Neuron (in vitro differentiated cells): ENCODE results near the gene CCNB2.
"Not testable (repeated sequence)": the region's sequence is repeated elsewhere in the genome, so short reads cannot be mapped to it uniquely, and the experiment has no call there.

Experiments
- H2AFZ ChIP-seq: one replicate; pipeline ENCODE4 v1.6.1; 2013; ENCODE audit warnings: low read depth, mild to moderate bottlenecking, inconsistent platforms, low read length, moderate library complexity
- H3K27me3 ChIP-seq: one replicate; pipeline ENCODE4 v1.6.1; 2013; ENCODE audit warnings: low read length; ENCODE audit not compliant: insufficient read depth
- H3K36me3 ChIP-seq: one replicate; pipeline ENCODE4 v1.6.1; 2013; ENCODE audit warnings: low read length; ENCODE audit not compliant: insufficient read depth
- H3K4me1 ChIP-seq: one replicate; pipeline ENCODE4 v1.6.1; 2013; ENCODE audit warnings: low read length; ENCODE audit not compliant: insufficient read depth
- H3K4me3 ChIP-seq: 2 replicates; pipeline ENCODE4 v1.5.1; 2013; ENCODE audit warnings: mild to moderate bottlenecking, low read length, moderate library complexity
- H3K9me3 ChIP-seq: one replicate; pipeline ENCODE4 v1.6.1; 2013; ENCODE audit warnings: low read length

Gene CCNB2

GRCh38 chr15:59140422-59141226 is 35.7 kb downstream of the CCNB2 start:
- no peaks in the 10 kb centered on the region for H3K27me3 ChIP-seq
- H3K36me3 ChIP-seq = peaks cover 48% of the 10 kb centered on the region
- no peaks in the 10 kb centered on the region for H3K4me1 ChIP-seq
- H2AFZ ChIP-seq = no peak overlapping the region
- no peaks in the 10 kb centered on the region for H3K9me3 ChIP-seq
- no peak overlapping the region for H3K4me3 ChIP-seq

- H3K4me1 ChIP-seq = peaks cover 3% of the 10 kb centered on the region
- H3K27me3 ChIP-seq = no peaks in the 10 kb centered on the region
- H3K9me3 ChIP-seq = no peaks in the 10 kb centered on the region
- H2AFZ ChIP-seq = no peak overlapping the region
- H3K4me3 ChIP-seq = no peak overlapping the region
- H3K36me3 ChIP-seq = peaks cover 27% of the 10 kb centered on the region
Observed at GRCh38 chr15:59143281-59143680, 38.3 kb downstream of the CCNB2 start.

GRCh38 chr15:59144594-59144993 is 39.6 kb downstream of the CCNB2 start:
- H2AFZ ChIP-seq, H3K4me3 ChIP-seq, H3K9me3 ChIP-seq, H3K4me1 ChIP-seq, H3K27me3 ChIP-seq: not testable (repeated sequence)
- peaks cover 17% of the 10 kb centered on the region for H3K36me3 ChIP-seq

- peaks cover 3% of the 10 kb centered on the region for H3K4me1 ChIP-seq
- no peaks in the 10 kb centered on the region for H3K9me3 ChIP-seq
- H3K4me3 ChIP-seq = no peak overlapping the region
- H3K36me3 ChIP-seq = peaks cover 16% of the 10 kb centered on the region
- no peak overlapping the region for H2AFZ ChIP-seq
- no peaks in the 10 kb centered on the region for H3K27me3 ChIP-seq
Observed at GRCh38 chr15:59147666-59148065, 42.7 kb downstream of the CCNB2 start.

GRCh38 chr15:59148153-59148833 is 43.3 kb downstream of the CCNB2 start:
- no peaks in the 10 kb centered on the region for H3K9me3 ChIP-seq
- H3K4me1 ChIP-seq = peaks cover 3% of the 10 kb centered on the region
- H3K4me3 ChIP-seq = no peak overlapping the region
- no peak overlapping the region for H2AFZ ChIP-seq
- peaks cover 20% of the 10 kb centered on the region for H3K36me3 ChIP-seq
- no peaks in the 10 kb centered on the region for H3K27me3 ChIP-seq

- H3K4me3 ChIP-seq = no peak overlapping the region
- H3K4me1 ChIP-seq = peaks cover 3% of the 10 kb centered on the region
- no peaks in the 10 kb centered on the region for H3K27me3 ChIP-seq
- H2AFZ ChIP-seq = no peak overlapping the region
- no peaks in the 10 kb centered on the region for H3K9me3 ChIP-seq
- peaks cover 23% of the 10 kb centered on the region for H3K36me3 ChIP-seq
Observed at GRCh38 chr15:59150185-59150584, 45.2 kb downstream of the CCNB2 start.

GRCh38 chr15:59152694-59153450 is 47.9 kb downstream of the CCNB2 start:
- Histone ChIP-seq H3K4me3 (no peak overlapping the region), H3K27me3 (no peaks in the 10 kb centered on the region), H3K4me1 (peaks cover 3% of the 10 kb centered on the region), H3K36me3 (peaks cover 27% of the 10 kb centered on the region), H2AFZ (no peak overlapping the region), H3K9me3 (no peaks in the 10 kb centered on the region)

- no peak overlapping the region for H3K4me3 ChIP-seq
- H3K36me3 ChIP-seq = peaks cover 29% of the 10 kb centered on the region
- no peaks in the 10 kb centered on the region for H3K9me3 ChIP-seq
- no peak overlapping the region for H2AFZ ChIP-seq
- H3K4me1 ChIP-seq = no peaks in the 10 kb centered on the region
- no peaks in the 10 kb centered on the region for H3K27me3 ChIP-seq
Observed at GRCh38 chr15:59153466-59153865, 48.5 kb downstream of the CCNB2 start.

GRCh38 chr15:59154243-59154642 is 49.3 kb downstream of the CCNB2 start:
- peaks cover 37% of the 10 kb centered on the region for H3K36me3 ChIP-seq
- no peak overlapping the region for H3K4me3 ChIP-seq
- H3K4me1 ChIP-seq = no peaks in the 10 kb centered on the region
- H3K27me3 ChIP-seq = no peaks in the 10 kb centered on the region
- H2AFZ ChIP-seq = no peak overlapping the region
- H3K9me3 ChIP-seq = no peaks in the 10 kb centered on the region

GRCh38 chr15:59155431-59155830 is 50.5 kb downstream of the CCNB2 start:
- Histone ChIP-seq H3K4me3 (no peak overlapping the region), H3K4me1 (no peaks in the 10 kb centered on the region), H3K9me3 (no peaks in the 10 kb centered on the region), H3K36me3 (peaks cover 33% of the 10 kb centered on the region), H3K27me3 (no peaks in the 10 kb centered on the region), H2AFZ (no peak overlapping the region)

GRCh38 chr15:59157396-59157795 is 52.5 kb downstream of the CCNB2 start:
- Histone ChIP-seq H3K4me3 (no peak overlapping the region), H2AFZ (no peak overlapping the region), H3K27me3 (no peaks in the 10 kb centered on the region), H3K36me3 (peaks cover 37% of the 10 kb centered on the region), H3K9me3 (no peaks in the 10 kb centered on the region), H3K4me1 (no peaks in the 10 kb centered on the region)

GRCh38 chr15:59157840-59158700 is 53.1 kb downstream of the CCNB2 start:
- H3K4me1 ChIP-seq = no peaks in the 10 kb centered on the region
- H2AFZ ChIP-seq = no peak overlapping the region
- peaks cover 31% of the 10 kb centered on the region for H3K36me3 ChIP-seq
- H3K27me3 ChIP-seq = no peaks in the 10 kb centered on the region
- no peaks in the 10 kb centered on the region for H3K9me3 ChIP-seq
- no peak overlapping the region for H3K4me3 ChIP-seq
